NCI-H774 (cell line): ENCODE results near the gene ACTG2.
"Not testable (repeated sequence)": the region's sequence is repeated elsewhere in the genome, so short reads cannot be mapped to it uniquely, and the experiment has no call there.

ENCODE experiments used
- DNase-seq: peaks from one replicate; lab custom pipeline; 2025; lab: John Stamatoyannopoulos, UW

The ACTG2 gene

GRCh38 chr2:73892631-73893329 is at the start of gene ACTG2:
Gene ACTG2, plus strand, starts transcription at chr2:73893008. Its CDS starts 8,304 bp downstream, at chr2:73901312.
- DNase-seq: no peak

DNA sequence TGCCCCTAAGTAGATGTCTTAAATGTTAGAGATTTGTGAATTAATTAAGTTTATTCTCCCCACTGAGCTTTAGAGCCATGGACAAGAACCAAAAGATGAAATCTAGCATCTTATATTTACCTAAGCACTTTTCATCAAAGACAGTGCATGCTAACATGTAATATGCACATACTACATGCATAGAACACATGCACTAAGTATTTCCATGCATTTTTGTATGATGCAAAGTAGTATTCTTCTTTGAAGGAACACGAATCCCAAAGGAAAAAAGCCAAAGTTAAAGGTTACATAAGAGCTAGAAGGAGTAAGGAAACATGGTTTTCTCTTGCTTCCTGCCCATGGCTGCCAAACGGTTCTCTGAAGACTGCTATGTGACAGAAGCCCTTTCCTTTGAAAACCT is 48.7 kb upstream of the ACTG2 start:
- DNase-seq: no peak

DNA sequence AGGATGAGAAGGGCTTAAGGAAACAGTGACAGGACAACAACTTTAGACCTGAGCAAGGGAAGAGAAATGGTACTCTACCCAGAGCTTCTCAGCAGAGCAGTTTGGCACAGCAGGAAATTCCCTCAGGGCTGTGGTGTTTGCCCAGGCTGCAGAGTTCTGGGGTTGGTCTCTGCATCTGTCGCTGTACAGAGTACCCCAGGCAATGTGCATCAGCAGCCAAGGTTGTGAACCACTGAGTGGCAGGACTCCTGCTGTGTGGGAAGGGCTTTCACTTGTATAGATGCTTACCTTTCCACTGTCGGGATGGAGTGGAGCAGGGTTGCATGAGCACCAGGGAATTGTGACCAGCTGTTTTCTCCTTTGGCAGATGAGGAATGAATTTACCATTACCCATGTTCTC is 42.8 kb upstream of the ACTG2 start:
- no peak for DNase-seq

DNA sequence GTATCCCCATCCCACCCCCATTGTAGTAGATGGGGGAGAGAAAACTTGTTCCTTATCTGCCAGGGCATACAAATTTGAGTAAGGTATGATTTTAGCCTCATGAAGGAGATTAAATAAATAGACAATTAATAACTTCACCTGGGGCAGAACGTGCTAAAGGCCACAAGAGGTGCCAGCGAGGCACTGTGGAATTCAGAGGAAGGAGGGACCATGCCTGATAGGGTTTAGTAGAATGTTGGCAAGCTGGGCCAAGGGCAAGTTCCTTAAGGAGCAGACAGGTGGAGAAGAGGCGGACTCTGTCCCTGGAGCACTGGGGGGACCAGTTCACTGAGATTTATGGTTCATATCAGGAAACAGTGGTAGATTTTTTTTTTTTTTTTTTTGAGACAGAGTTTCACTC is 41.5 kb upstream of the ACTG2 start:
- DNase-seq: no peak

DNA sequence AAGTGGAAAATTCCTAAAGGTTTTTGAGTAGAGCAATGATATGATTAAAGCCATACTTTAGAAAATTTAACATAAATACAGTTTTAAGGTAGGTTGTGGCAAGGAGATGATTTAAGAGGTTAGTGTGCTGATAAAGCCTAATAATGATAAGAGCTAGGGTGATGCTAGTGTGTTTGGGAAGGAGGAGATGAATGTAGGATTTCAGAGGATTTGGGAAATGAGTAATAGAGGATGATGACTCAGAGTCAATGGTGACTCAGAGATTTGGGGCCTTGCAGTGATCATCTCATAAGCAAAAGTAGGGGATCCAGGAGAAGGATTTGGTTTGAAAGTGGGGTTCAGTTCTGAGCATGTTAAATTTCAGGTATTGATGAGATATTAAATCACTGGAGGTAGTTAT is 40.8 kb upstream of the ACTG2 start:
- no peak for DNase-seq

DNA sequence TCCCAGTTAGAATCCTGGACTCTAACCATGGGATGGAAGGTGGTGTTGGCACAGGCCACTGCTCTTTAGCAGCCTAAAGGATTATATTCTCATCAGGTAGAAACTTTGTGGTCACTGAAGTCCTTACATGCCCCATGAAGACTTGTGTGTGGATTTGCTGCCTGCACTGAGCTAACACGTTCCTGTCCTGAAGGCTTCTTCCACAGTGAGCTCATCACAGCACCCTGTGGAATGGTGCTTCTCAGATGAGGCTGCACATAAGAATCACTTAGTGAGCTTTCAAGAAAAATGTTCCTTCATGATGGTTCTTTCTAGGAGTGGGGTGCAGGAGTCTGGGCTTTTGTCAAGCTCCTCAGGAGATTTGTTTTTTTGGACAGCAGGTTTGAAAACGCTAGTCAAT is 37.3 kb upstream of the ACTG2 start:
- DNase-seq: no peak

- DNase-seq: no peak
Measured at GRCh38 chr2:73856214-73856613, 36.6 kb upstream of the ACTG2 start.

DNA sequence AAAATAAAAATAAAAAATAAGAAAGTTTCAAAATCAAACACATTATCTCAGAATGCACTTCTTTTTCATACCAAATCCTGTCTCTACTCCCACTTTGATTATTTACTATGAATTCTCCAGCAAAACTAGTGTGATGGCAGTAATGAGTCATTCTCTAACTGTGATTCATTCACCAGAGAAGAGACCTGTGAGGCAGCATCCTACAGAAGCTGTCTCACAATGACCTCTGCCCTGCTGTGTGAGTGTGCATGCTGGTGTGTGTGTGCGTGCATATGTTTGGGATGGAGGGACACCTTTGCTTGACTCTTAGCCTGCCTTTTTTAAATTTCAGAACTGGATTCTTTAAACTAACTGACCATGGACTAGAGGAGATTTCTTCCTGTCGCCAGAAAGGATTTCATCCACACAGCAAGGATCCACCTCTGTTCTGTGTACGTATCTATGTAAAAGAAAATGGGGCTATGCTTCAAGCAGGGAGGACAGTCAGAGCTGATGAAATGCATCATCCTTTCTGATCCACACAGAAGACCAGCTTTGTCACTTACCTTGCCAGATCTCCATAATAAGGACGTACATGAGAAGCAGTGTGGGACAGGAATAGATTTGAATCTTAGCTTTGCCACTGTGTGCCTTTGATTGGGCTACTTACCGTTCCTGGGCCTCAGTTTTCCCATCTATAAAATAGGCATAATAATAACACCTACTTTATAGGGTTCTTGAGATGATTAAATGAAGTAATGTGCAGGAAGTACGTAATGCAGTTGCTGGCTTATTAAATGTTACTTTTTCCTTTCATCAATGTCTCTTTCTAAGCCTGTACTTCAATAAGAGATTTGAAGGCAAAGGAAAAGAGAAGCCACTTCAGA is 32.9 kb upstream of the ACTG2 start:
- no peak for DNase-seq

DNA sequence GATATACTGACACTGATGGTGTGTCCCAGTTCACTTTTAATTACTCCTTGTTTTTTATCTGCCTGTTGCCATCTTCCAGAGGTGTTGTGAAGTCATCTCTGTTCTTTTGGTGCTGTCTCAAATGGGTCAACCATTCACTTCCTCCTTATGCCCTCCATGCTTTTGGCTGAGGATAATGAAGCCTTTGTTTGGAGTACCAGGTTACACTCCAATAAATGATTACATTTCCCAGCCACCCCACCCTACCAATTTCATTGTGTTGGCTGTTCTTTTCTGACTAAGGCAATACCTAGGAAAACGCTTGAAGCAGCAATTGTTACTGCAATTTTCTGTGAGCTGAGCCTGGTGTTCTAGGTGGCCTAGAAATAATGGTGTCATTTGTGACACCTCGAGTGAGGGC is 29.8 kb upstream of the ACTG2 start:
- DNase-seq: no peak

- no peak for DNase-seq
Measured at GRCh38 chr2:73868204-73868978, 24.4 kb upstream of the ACTG2 start.

- no peak for DNase-seq
Measured at GRCh38 chr2:73870084-73870483, 22.7 kb upstream of the ACTG2 start.

- DNase-seq: peak; percentile 15
Measured at GRCh38 chr2:73877071-73877802, 15.6 kb upstream of the ACTG2 start.

DNA sequence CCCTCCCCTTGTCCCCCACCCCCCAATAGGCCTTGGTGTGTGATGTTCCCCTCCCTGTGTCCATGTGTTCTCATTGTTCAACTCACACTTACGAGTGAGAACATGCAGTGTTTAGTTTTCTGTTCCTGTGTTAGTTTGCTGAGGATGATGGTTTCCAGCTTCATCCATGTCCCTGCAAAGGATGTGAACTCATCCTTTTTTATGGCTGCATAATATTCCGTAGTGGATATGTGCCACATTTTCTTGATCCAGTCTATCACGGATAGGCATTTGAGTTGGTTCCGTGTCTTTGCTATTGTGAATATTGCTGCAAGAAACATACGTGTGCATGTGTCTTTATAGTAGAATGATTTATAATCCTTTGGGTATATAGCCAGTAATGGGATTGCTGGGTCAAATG is 14.8 kb upstream of the ACTG2 start:
- not testable (repeated sequence) for DNase-seq

GRCh38 chr2:73885406-73885805 is 7.4 kb upstream of the ACTG2 start:
- DNase-seq: no peak

- no peak for DNase-seq
Measured at GRCh38 chr2:73886357-73886756, 6.5 kb upstream of the ACTG2 start.

- DNase-seq: not testable (repeated sequence)
Measured at GRCh38 chr2:73887596-73888353, 5.0 kb upstream of the ACTG2 start.

GRCh38 chr2:73888388-73888787 is 4.4 kb upstream of the ACTG2 start:
- no peak for DNase-seq

DNA sequence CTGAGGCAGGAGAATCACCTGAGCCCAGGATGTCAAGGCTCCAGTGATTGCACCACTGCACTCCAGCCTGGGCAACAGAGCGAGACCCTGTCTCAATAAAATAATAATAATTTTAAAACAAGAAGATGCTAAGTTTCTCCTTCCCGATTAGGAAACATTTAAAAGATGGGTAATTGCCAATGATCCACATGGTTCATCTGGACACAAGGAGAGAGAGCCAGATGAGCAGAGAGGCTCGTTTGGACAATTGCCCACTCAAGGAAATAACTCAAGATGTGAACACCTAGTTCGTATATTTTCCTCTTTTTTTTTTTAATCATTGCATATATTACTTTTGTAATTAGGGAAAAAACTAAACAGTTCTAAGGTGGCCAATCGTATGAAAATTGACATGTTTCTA is 3.6 kb upstream of the ACTG2 start:
- no peak for DNase-seq

GRCh38 chr2:73890301-73891092 is 2.3 kb upstream of the ACTG2 start:
- DNase-seq: no peak

DNA sequence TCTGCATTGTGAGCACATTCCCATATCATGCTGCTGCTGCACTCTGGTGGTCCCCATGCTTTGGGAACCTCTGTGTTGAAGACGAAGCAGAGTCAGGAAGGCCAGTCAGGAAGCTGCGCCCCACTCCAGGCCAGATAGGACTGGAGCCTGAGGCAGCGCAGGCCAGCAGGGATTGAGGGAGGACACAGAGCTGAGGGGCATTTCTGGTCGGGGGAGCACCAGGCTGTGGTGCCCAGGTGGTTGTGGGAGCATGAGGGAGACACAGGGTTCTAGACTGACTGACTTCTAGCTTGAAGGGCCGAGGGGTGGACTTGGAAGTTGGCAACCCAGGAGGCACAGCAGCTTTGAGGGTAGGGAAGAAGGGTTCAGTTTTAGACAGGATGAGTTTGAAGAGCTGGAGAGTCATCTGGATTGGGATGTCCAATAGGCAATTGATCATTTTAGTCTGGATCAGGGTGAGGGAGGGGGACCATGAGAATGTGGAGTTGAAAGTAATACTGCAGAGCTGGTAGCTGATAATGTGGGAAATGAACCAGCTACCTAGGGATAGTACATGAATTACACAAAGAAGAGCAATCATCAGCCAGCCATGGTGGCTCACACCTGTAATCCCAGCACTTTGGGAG is 1.4 kb upstream of the ACTG2 start:
- DNase-seq: no peak
